HUES64 (cell line): ENCODE data around the gene TMEM176A.

Source experiments
- H3K27ac ChIP-seq: 2 replicates; pipeline ENCODE4 v1.7.0; 2013; ENCODE audit warnings: low read depth, low read length, inconsistent platforms
- H3K27me3 ChIP-seq: 2 replicates; pipeline ENCODE4 v1.6.1; 2013; ENCODE audit warnings: mild to moderate bottlenecking, low read length; ENCODE audit not compliant: insufficient read depth
- H3K36me3 ChIP-seq: 2 replicates; pipeline ENCODE4 v1.6.1; 2013; ENCODE audit warnings: mild to moderate bottlenecking, low read length; ENCODE audit not compliant: insufficient read depth
- H3K4me1 ChIP-seq: 2 replicates; pipeline ENCODE4 v1.6.1; 2013; ENCODE audit warnings: mild to moderate bottlenecking, low read length, moderate library complexity; ENCODE audit not compliant: insufficient read depth
- H3K4me3 ChIP-seq: 2 replicates; pipeline ENCODE4 v1.5.1; 2013; ENCODE audit warnings: mild to moderate bottlenecking, low read length, moderate library complexity
- H3K9ac ChIP-seq: 2 replicates; pipeline ENCODE4 v1.6.1; 2013; ENCODE audit warnings: mild to moderate bottlenecking, low read depth, low read length
- H3K9me3 ChIP-seq: 2 replicates; pipeline ENCODE4 v1.6.1; 2013; ENCODE audit warnings: low read depth, low read length; ENCODE audit not compliant: insufficient read depth
- whole genome bisulfite sequencing: fragments of 150-250, 120-280 bp; methylation state at CpG from one replicate; pipeline ENCODE4 v1.1.7; 2013; ENCODE audit warnings: missing lambda C conversion rate; 5-methylcytosine and 5-hydroxymethylcytosine counted together

The TMEM176A gene

GRCh38 chr7:150852371-150852905, 51.9 kb downstream of the TMEM176A start, which contains the start of gene AOC1:
Gene AOC1 (plus strand): TSS chr7:150852517. CDS start chr7:150856471, 3,954 bp downstream.
- Histone ChIP-seq H3K9me3 (no peaks in the 10 kb centered on the region), H3K9ac (no peak within 1 kb of the TSS), H3K36me3 (no peaks in the 10 kb centered on the region), H3K27ac (no peak within 1 kb of the TSS), H3K27me3 (no peaks in the 10 kb centered on the region), H3K4me3 (no peak within 1 kb of the TSS), H3K4me1 (no peaks in the 10 kb centered on the region)
- 85% methylated on average over 8 of the region's 8 CpGs for WGBS

- Histone ChIP-seq H3K9ac (no peak overlapping the region), H3K4me1 (no peaks in the 10 kb centered on the region), H3K27me3 (no peaks in the 10 kb centered on the region), H3K4me3 (no peak overlapping the region), H3K36me3 (no peaks in the 10 kb centered on the region), H3K27ac (no peak overlapping the region), H3K9me3 (no peaks in the 10 kb centered on the region)
- 85% methylated on average over 19 of the region's 19 CpGs for WGBS
These were observed 53.8 kb downstream of the TMEM176A start for GRCh38 chr7:150854066-150855000.
